Neural cell (in vitro differentiated cells): Measurements from ENCODE around the gene BIRC2. TPM values are rescaled to one million over a fixed set of nuclear protein-coding genes. Genes with fewer than 3 reads are reported as not detected.

Experiments
- H2AFZ ChIP-seq: fragments of 200-600, 300-800 bp; sonication (generic), shearing (Covaris generic); 2 replicates; pipeline ENCODE4 v1.6.0; 2014; ENCODE audit warnings: low read depth, mild to moderate bottlenecking, antibody characterized with exemption, low read length, moderate library complexity
- H3F3A ChIP-seq: fragments of 200-600 bp; shearing (Covaris generic); 2 replicates; pipeline ENCODE4 v1.6.1; 2016; ENCODE audit warnings: mild to moderate bottlenecking, moderate library complexity, mixed read lengths, antibody characterized with exemption, low read length; ENCODE audit not compliant: insufficient read depth, poor library complexity, severe bottlenecking
- H3K27ac ChIP-seq: fragments of 200-600, 300-800 bp; sonication (generic), shearing (Covaris generic); 2 replicates; pipeline ENCODE4 v1.5.1; 2014; ENCODE audit warnings: mild to moderate bottlenecking, low read length, moderate library complexity
- H3K27me3 ChIP-seq: fragments of 300-800, 200-600 bp; sonication (generic), shearing (Covaris generic); 2 replicates; pipeline ENCODE4 v1.6.0; 2014; ENCODE audit warnings: mild to moderate bottlenecking, low read depth, low read length, moderate library complexity; ENCODE audit not compliant: insufficient read depth
- H3K36me3 ChIP-seq: fragments of 300-800, 200-600 bp; sonication (generic), shearing (Covaris generic); 2 replicates; pipeline ENCODE4 v1.5.1; 2014; ENCODE audit warnings: mild to moderate bottlenecking, antibody characterized with exemption, low read length, moderate library complexity; ENCODE audit not compliant: insufficient read depth
- H3K4me2 ChIP-seq: fragments of 300-800, 200-600 bp; sonication (generic), shearing (Covaris generic); 2 replicates; pipeline ENCODE4 v1.6.0; 2014; ENCODE audit warnings: mild to moderate bottlenecking, low read length
- H3K4me3 ChIP-seq: fragments of 300-800, 200-600 bp; sonication (generic), shearing (Covaris generic); 2 replicates; pipeline ENCODE4 v1.5.1; 2014; ENCODE audit warnings: mild to moderate bottlenecking, low read length, moderate library complexity
- H3K79me2 ChIP-seq: fragments of 200-600 bp; shearing (Covaris generic); replicated peaks from 2 replicates; pipeline ENCODE4 v1.6.0; 2014; ENCODE audit warnings: mild to moderate bottlenecking, low read length, moderate library complexity; ENCODE audit not compliant: insufficient read depth
- H3K9ac ChIP-seq: fragments of 300-800, 200-600 bp; sonication (generic), shearing (Covaris generic); 2 replicates; pipeline ENCODE4 v1.6.1; 2016; ENCODE audit warnings: mild to moderate bottlenecking, low read length, mixed read lengths
- H3K9me2 ChIP-seq: fragments of 200-600 bp; shearing (Covaris generic); 2 replicates; pipeline ENCODE4 v1.6.1; 2016; ENCODE audit warnings: mild to moderate bottlenecking, low read length, mixed read lengths; ENCODE audit not compliant: insufficient read depth
- H3K9me3 ChIP-seq: fragments of 200-600, 300-800 bp; sonication (generic), shearing (Covaris generic); 2 replicates; pipeline ENCODE4 v1.6.1; 2016; ENCODE audit warnings: mild to moderate bottlenecking, mixed run types, low read length, moderate library complexity, mixed read lengths
- H4K20me1 ChIP-seq: fragments of 200-600 bp; shearing (Covaris generic); 2 replicates; pipeline ENCODE4 v1.6.1; 2016; ENCODE audit warnings: mild to moderate bottlenecking, mixed run types; ENCODE audit not compliant: insufficient read depth
- EP300 ChIP-seq: fragments of 450-650 bp; conservative IDR thresholded peaks from 2 replicates; pipeline ENCODE4 v1.6.1; 2014; ENCODE audit warnings: antibody characterized with exemption, mild to moderate bottlenecking, moderate library complexity; ENCODE audit not compliant: poor library complexity, severe bottlenecking
- EZH2 ChIP-seq: fragments of 200-600, 300-800 bp; shearing (Covaris generic), sonication (generic); IDR thresholded peaks from 2 replicates; pipeline ENCODE4 v1.6.1; 2014; ENCODE audit warnings: antibody characterized with exemption, low read length, borderline replicate concordance, mild to moderate bottlenecking; ENCODE audit not compliant: insufficient read depth, poor library complexity, severe bottlenecking
- MXI1 ChIP-seq: fragments of 450-650 bp; conservative IDR thresholded peaks from 2 replicates; pipeline ENCODE4 v1.6.1; 2014; ENCODE audit warnings: antibody characterized with exemption, mild to moderate bottlenecking; ENCODE audit not compliant: poor library complexity, severe bottlenecking
- POLR2AphosphoS5 ChIP-seq: IDR thresholded peaks from 2 replicates; pipeline ENCODE4 v1.6.1; 2012
- RAD21 ChIP-seq: fragments of 450-650 bp; conservative IDR thresholded peaks from 2 replicates; pipeline ENCODE4 v1.6.1; 2014; ENCODE audit warnings: antibody characterized with exemption, mild to moderate bottlenecking, moderate library complexity
- SMC3 ChIP-seq: fragments of 450-650 bp; conservative IDR thresholded peaks from 2 replicates; pipeline ENCODE4 v1.6.1; 2014; ENCODE audit warnings: antibody characterized with exemption, mild to moderate bottlenecking, moderate library complexity; ENCODE audit not compliant: poor library complexity
- TAF1 ChIP-seq: IDR thresholded peaks from 2 replicates; pipeline ENCODE4 v1.6.1; 2012; ENCODE audit warnings: low read depth
- polyA plus RNA-seq: library from polyadenylated mRNA; depleted of rRNA; stranded (reverse); fragments of >200 nt; gene quantifications from 2 replicates; pipeline ENCODE4 v1.2.3, GENCODE V29; 2014
- TF ChIP-seq, protein P1 (sequence below): IDR thresholded peaks from 2 replicates; pipeline ENCODE4 v1.6.1; 2012; ENCODE audit warnings: borderline replicate concordance
- TF ChIP-seq, protein P2 (sequence below): fragments of 450-650 bp; IDR thresholded peaks from 2 replicates; pipeline ENCODE4 v1.5.1; 2014; ENCODE audit warnings: antibody characterized with exemption, mild to moderate bottlenecking, moderate library complexity; ENCODE audit not compliant: poor library complexity, severe bottlenecking

Gene BIRC2
- polyA plus RNA-seq, 1 donor from 2014 or later, result 68.7 TPM

GRCh38 chr11:102384419-102385079, 37.5 kb downstream of the BIRC2 start:
- Histone ChIP-seq H4K20me1 (no peaks in the 10 kb centered on the region), H3K27ac (no peak overlapping the region), H3K27me3 (no peaks in the 10 kb centered on the region), H3K9me3 (no peaks in the 10 kb centered on the region), H3K36me3 (peaks cover 16% of the 10 kb centered on the region), H3K79me2 (no peaks in the 10 kb centered on the region), H3K4me3 (no peak overlapping the region), H3K4me2 (no peak overlapping the region), H3K9me2 (no peaks in the 10 kb centered on the region), H3F3A (no peaks in the 10 kb centered on the region), H3K9ac (no peak overlapping the region), H2AFZ (no peak overlapping the region)
- TF ChIP-seq, protein P1, sequence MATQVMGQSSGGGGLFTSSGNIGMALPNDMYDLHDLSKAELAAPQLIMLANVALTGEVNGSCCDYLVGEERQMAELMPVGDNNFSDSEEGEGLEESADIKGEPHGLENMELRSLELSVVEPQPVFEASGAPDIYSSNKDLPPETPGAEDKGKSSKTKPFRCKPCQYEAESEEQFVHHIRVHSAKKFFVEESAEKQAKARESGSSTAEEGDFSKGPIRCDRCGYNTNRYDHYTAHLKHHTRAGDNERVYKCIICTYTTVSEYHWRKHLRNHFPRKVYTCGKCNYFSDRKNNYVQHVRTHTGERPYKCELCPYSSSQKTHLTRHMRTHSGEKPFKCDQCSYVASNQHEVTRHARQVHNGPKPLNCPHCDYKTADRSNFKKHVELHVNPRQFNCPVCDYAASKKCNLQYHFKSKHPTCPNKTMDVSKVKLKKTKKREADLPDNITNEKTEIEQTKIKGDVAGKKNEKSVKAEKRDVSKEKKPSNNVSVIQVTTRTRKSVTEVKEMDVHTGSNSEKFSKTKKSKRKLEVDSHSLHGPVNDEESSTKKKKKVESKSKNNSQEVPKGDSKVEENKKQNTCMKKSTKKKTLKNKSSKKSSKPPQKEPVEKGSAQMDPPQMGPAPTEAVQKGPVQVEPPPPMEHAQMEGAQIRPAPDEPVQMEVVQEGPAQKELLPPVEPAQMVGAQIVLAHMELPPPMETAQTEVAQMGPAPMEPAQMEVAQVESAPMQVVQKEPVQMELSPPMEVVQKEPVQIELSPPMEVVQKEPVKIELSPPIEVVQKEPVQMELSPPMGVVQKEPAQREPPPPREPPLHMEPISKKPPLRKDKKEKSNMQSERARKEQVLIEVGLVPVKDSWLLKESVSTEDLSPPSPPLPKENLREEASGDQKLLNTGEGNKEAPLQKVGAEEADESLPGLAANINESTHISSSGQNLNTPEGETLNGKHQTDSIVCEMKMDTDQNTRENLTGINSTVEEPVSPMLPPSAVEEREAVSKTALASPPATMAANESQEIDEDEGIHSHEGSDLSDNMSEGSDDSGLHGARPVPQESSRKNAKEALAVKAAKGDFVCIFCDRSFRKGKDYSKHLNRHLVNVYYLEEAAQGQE, result no peak
- no peak for TF ChIP-seq MXI1
- no peak for TF ChIP-seq EP300
- no peak for TF ChIP-seq TAF1
- TF ChIP-seq EZH2, result no peak
- TF ChIP-seq, protein P2, sequence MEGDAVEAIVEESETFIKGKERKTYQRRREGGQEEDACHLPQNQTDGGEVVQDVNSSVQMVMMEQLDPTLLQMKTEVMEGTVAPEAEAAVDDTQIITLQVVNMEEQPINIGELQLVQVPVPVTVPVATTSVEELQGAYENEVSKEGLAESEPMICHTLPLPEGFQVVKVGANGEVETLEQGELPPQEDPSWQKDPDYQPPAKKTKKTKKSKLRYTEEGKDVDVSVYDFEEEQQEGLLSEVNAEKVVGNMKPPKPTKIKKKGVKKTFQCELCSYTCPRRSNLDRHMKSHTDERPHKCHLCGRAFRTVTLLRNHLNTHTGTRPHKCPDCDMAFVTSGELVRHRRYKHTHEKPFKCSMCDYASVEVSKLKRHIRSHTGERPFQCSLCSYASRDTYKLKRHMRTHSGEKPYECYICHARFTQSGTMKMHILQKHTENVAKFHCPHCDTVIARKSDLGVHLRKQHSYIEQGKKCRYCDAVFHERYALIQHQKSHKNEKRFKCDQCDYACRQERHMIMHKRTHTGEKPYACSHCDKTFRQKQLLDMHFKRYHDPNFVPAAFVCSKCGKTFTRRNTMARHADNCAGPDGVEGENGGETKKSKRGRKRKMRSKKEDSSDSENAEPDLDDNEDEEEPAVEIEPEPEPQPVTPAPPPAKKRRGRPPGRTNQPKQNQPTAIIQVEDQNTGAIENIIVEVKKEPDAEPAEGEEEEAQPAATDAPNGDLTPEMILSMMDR, result no peak
- TF ChIP-seq SMC3, result no peak
- no peak for TF ChIP-seq RAD21
- no peak for TF ChIP-seq POLR2AphosphoS5

GRCh38 chr11:102385085-102386007, 38.3 kb downstream of the BIRC2 start:
- Histone ChIP-seq H3K36me3 (peaks cover 13% of the 10 kb centered on the region), H3K79me2 (no peaks in the 10 kb centered on the region), H2AFZ (no peak overlapping the region), H4K20me1 (no peaks in the 10 kb centered on the region), H3K27ac (no peak overlapping the region), H3F3A (no peaks in the 10 kb centered on the region), H3K9me3 (no peaks in the 10 kb centered on the region), H3K4me2 (no peak overlapping the region), H3K9me2 (no peaks in the 10 kb centered on the region), H3K27me3 (no peaks in the 10 kb centered on the region), H3K4me3 (no peak overlapping the region), H3K9ac (no peak overlapping the region)
- TF ChIP-seq SMC3 (no peak), EZH2 (no peak), RAD21 (no peak), EP300 (no peak), POLR2AphosphoS5 (no peak), TAF1 (no peak), MXI1 (no peak)
- TF ChIP-seq, protein P1, result no peak
- TF ChIP-seq, protein P2, result no peak
